Measurements from ENCODE around the gene TMEM170A.
A peak's percentile ranks its signal among the peaks of the same experiment; 100 is the strongest.
"Not testable (repeated sequence)": the region's sequence is repeated elsewhere in the genome, so short reads cannot be mapped to it uniquely, and the experiment has no call there.

The TMEM170A gene

DNA sequence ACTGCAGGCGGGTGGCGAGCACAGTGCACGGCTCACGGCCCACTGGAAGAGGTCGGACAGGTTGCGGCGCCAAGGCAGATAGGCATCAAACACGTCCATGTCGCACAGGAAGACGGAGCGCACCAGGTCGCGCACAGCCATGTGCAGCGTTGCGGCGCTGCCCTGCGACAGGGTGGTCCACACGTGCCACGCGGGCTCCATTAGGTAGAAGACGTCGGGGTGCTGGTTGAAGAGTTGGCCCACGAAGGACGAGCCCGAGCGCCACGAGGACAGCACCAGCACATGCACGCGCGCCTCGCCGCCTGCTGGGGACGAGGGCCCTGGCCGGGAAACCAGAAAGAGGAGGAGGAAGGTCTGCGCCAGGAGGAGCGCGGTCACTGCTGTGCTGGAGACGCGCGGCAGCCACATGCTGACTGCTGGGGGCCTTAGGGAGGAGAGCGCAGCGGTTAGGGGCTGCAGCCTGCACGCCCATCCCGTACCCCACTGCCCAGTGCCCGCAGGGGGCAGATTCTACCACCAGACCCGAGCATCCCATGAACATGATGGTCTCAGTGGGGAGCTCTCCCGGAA is 15.0 kb upstream of the TMEM170A start:
- DNase-seq: no peak

DNA sequence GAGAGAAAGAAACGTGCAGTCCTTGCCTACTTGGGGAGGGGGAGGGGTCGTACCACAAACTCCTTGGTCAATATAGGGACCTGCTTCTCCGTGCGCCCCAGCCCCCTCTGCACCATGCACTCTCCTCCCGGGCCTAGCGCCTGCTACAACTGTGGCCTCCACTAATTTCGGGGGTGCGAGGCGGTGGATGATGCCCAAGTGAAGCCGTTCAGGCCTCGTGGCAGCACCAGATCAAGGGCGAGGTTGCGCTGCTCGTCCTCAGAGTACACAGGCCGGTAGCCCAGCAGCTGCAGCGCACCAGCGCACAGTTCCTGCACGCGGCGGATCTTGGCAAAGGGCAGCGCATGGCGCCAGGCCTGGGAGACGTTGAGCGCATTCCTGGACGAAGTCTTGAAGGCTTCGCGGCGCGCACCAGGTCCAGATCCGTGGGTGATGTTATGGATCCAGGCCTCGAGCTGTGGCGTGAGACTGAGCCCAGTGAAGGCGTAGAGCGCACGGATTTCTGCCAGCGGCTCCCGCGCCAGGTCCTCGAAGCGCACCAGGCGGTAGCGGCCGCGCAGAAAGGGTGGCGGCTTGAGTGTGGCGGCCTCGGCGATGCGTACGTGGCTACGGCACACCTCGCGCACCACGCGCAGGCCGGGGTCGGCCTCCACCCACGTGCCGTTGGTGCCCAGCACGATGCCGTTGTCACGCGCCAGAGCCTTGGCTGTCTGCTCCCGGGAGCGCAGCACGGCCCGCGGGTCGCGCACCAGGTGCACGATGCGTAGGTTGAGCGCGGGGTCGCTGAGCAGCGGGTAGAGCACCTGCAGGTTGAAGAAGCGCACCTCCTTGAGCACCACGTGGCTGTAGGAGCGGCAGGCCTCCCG is 14.2 kb upstream of the TMEM170A start:
- no peak for DNase-seq

DNA sequence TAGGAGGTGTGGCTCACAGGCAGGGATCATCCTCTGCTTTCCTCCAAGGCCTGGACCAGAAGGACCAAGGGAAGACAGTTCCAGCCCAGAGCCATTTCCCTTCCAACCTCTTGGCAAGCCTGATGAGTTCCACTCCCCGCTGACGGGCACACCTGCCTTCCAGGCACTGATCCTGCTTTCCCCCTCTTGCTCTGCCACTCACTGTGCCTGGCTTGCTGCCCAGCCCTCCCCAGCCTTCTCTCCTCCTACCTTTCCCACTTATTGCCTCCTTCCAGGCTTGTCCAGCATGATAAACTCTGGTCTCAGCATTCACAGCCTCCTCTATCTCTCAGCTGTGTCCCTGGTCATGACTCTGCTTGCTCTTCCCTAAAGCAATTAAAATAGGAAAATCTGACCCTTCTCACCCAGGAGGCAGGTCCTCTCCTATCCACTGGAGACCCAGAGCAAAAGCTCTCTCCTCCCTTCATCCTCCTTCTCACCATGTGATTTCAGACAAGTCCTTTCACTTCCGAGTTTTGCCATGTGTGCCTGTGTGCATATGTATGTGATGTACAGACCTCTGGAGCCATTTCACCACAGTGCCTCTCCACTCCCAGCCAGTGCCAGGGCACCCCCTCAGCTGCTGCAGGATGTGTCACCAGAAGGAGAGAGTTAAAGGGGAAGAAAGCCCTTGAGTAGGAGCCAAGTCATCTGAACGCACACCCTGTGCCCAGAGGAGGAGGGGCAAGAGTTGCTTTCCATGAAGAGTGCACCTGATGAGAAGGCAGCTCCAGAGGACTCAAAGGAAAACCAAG is 13.4 kb upstream of the TMEM170A start:
- DNase-seq: no peak

GRCh38 chr16:75476817-75477216 is 12.3 kb upstream of the TMEM170A start:
- no peak for DNase-seq

DNA sequence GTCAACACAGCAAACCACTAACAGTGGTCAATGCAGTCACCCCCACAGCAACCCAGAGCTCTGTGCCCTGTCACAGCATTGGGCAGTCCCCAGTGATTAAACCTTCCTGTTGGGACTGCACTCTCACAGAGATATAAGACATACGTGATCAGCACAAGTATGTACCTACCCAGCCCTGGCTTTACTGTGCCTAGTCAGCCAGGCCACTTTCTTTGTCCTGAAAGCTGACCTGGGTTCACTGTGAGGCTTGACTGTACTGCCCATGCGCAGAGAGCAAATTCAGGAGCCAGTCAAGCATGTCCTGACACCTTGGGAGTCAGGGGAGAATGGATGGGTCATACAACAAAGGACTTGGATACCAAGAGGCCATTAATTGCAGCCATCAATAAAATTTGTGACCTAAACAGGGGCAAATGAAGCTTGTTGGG is 10.9 kb upstream of the TMEM170A start:
- DNase-seq: no peak

GRCh38 chr16:75472908-75473877 is 8.7 kb upstream of the TMEM170A start:
- no peak for DNase-seq

DNA sequence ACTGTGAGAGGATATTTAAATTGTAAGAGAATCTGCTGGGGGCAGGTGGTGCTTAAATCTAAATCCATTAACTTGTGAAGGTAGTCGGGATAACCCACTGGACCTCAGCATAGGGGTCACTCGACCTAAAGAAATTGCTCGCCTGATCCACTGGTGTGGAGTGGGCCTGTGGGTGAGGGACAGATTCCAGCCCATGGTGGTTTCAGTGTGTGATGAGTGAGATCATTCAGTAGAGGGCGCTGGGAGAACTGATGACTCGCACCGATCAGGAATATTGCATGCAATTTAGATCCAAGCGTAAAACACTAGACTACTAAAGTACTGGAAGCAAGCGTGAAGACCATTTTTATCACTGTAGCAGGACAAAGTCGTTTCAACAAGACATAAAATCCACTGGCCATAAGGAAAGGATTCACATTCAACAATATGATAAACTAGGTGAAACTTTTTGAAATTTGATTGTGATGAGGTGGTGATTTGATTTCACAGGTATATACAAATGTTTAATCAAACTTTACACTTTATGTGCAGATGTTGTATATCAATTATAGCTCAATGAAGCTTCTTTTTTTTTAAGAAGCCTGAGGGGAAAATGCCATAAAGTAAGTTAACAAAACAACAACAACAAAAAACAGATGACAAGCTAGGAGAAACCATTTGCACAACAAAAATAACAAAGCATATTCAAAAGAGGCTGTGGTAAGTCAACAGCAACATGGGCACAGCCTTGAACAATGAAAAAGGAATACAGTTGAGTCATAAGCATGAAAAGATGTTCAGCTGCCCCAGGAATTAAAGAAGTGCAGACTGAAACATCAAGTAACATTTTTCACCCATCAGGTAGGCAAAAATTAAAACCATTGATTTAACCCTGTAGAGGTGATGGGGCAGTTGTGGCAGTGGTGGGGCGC is 7.5 kb upstream of the TMEM170A start:
- peak; percentile 61 for DNase-seq

GRCh38 chr16:75466760-75467159 is 2.3 kb upstream of the TMEM170A start:
- DNase-seq: no peak

DNA sequence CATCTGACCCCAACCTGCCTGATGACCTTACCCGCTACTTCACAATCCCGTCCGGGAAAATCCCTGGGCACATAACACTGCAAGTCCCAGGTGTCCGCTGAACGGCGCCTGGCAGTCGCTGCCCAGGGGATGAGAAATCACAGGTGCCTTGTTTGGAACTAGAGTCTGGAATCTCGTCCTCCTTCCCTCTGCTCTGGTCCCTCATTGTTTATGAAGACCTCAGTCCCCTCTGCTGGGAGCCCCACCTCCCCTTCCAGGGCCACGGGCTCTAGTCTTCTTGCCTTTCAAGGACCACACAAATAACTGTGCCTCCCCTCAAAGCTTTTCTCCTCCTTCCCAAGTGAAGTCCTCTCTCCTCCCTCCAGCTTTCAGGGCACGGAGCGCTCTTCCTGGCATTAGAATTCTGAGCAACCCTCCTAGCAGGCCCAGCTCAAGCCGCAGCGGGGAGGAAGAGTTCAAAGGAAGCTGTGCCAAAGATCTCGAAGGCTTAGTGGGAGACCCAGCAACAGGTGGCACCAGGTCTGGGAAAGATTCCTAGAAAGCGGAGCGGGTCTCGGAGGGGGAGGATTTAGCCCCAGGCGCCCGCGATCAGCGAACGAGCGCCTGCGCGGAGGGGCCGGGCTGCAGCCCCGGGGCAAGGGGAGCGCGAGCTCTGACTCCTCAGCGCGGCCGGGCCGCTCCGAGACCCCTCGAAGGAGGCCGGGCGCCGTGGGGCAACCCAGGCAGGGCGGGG is 934 bp downstream of the TMEM170A start:
- not testable (repeated sequence) for DNase-seq

- DNase-seq: peak; percentile 55
These were observed 1.7 kb downstream of the TMEM170A start for GRCh38 chr16:75462806-75463205.

DNA sequence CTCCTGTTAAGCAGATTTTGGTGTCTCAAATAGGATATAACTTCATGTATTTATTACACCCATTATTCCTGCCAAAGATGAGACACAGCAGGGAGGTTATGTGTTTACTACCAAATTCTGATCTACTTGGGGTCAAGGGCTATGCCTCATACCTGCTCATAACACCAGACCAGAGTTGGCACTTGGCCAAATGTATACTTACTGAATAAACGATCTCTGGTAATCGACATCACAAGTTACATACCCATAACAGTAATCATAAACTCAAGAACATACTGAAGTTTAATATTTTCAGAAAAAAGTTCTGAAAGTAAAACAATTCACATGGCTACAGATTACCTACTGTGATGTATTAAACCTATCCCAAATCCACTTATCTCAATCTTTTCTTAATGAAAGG is 2.9 kb downstream of the TMEM170A start:
- DNase-seq: no peak

DNA sequence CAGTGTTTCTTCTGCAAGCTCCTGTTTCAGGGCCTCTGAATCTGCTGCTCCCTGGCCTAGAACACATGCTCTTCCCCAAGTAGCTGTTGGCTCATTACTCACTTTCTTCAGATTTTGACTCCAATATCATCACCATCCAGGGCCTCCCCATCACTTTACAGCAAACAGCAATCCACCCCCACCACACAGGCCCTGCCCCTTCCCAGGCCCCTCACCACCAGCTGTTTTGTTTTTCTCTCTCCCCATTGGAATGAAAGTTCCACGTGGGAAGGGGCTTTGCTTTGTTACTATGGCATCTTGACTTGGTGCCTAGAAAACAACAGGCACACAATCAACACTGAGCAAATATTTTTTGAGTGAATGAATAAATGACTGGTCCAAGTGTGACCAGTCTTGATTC is 4.0 kb downstream of the TMEM170A start:
- DNase-seq: no peak

- no peak for DNase-seq
These were observed 4.8 kb downstream of the TMEM170A start for GRCh38 chr16:75459691-75460090.

DNA sequence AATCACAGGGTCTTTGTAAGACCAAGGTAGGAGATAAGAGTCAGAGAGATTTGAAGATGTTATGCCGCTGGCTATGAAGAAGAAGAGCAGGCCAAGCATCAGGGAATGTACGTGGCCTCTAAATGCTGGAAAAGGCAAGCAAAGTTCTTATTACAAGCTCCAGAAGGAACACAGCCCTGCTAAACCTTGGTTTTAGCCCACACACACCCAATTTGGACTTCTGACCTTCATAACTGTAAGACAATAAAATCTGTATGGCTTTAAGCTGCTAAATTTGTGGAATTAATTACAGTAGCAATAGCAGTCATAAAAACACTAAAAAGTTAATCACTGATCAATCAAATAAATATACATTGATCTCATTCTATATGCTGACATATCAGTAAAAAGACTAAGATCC is 6.0 kb downstream of the TMEM170A start:
- DNase-seq: no peak

GRCh38 chr16:75458029-75458428 is 6.5 kb downstream of the TMEM170A start:
- DNase-seq: no peak

- DNase-seq: no peak
These were observed 6.9 kb downstream of the TMEM170A start for GRCh38 chr16:75457485-75458021.

DNA sequence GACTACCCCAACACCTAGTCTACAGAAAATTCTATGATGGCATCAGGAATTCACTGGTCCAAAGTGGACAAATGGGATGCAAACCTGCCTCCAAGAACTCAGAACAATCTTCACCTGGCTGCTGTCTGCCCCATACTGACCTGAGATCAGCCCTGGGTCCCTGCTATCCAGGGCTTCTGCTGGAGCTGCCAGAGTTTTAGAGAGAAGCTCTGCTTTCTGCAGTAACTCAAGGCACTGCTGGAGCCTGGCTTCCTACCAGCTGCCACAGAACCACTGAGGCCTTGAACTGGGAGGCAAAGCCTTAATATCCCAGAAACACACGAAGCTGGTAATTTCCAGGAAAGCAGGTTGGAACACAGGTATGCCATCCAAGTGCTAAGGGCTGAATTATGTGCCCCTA is 7.5 kb downstream of the TMEM170A start:
- DNase-seq: no peak

- not testable (repeated sequence) for DNase-seq
These were observed 8.0 kb downstream of the TMEM170A start for GRCh38 chr16:75456486-75456885.

DNA sequence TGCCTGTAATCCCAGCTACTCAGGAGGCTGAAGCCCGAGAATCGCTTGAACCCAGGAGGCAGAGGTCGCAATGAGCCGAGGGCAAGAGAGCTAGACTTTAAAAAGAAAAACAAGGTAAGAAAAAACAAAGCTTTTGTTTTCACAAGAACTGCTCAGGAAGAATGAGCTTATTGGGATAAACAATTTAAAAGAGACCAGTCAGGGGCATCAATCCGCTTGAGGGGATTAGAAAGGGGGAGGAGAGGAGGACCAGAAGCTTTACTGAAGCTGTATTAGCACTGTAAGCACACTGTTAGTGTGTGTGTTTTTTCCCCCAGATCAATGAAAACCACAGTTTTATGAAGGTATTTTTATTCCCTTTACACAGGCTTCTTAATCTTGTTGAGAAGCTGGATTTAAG is 8.8 kb downstream of the TMEM170A start:
- DNase-seq: no peak

GRCh38 chr16:75452464-75453190 is 11.9 kb downstream of the TMEM170A start:
- DNase-seq: no peak

Data from CD4-positive, alpha-beta T cell treated with Interleukin-21 for 1 hour (primary cell).